ENCODE data around the gene SLK.

SLK gene

GRCh38 chr10:104035194-104036068 is 68.5 kb downstream of the SLK start:
- no peak for DNase-seq

- DNase-seq = no peak
These were observed 69.1 kb downstream of the SLK start for GRCh38 chr10:104036069-104036384.

GRCh38 chr10:104036518-104037260 is 69.7 kb downstream of the SLK start:
- DNase-seq = no peak

GRCh38 chr10:104037261-104037951 is 70.5 kb downstream of the SLK start:
- DNase-seq = no peak

- no peak for DNase-seq
These were observed 71.6 kb downstream of the SLK start for GRCh38 chr10:104038537-104038936.

GRCh38 chr10:104038958-104039752 is 72.2 kb downstream of the SLK start:
- no peak for DNase-seq

- DNase-seq = no peak
These were observed 73.4 kb downstream of the SLK start for GRCh38 chr10:104040382-104040781.

- no peak for DNase-seq
These were observed 74.2 kb downstream of the SLK start for GRCh38 chr10:104040862-104041789.

GRCh38 chr10:104041891-104042535 is 75.1 kb downstream of the SLK start:
- DNase-seq = no peak

GRCh38 chr10:104043185-104043830 is 76.4 kb downstream of the SLK start:
- DNase-seq = no peak

- DNase-seq = no peak
These were observed 76.9 kb downstream of the SLK start for GRCh38 chr10:104043854-104044253.

- no peak for DNase-seq
These were observed 78.5 kb downstream of the SLK start for GRCh38 chr10:104045151-104046089.

- DNase-seq = no peak
These were observed 79.7 kb downstream of the SLK start for GRCh38 chr10:104046651-104047050.

- no peak for DNase-seq
These were observed 82.7 kb downstream of the SLK start for GRCh38 chr10:104049504-104050250.

- DNase-seq = no peak
These were observed 85.5 kb downstream of the SLK start for GRCh38 chr10:104052431-104052830.

GRCh38 chr10:104053201-104053600 is 86.3 kb downstream of the SLK start:
- DNase-seq = no peak

- DNase-seq = no peak
These were observed 87.5 kb downstream of the SLK start for GRCh38 chr10:104054430-104054829.

- no peak for DNase-seq
These were observed 89.8 kb downstream of the SLK start for GRCh38 chr10:104056619-104057273.
